HL-60 (cell line): ENCODE measurements around the gene COL21A1.

Experiments used
- DNase-seq, 2 experiments: peaks; one replicate each; pipeline ENCODE4 v3.0.0-alpha.2; 2010 to 2020; ENCODE audit warnings: low read depth in 1 of 2, low spot score in 1 of 2
- H3K27ac ChIP-seq: fragments of 250-450 bp; sonication (Bioruptor Pico); replicated peaks from 2 replicates; pipeline ENCODE4 v1.5.1; 2020; ENCODE audit warnings: mild to moderate bottlenecking, moderate library complexity
- H3K27me3 ChIP-seq: fragments of 250-450 bp; sonication (Bioruptor Pico); 2 replicates; pipeline ENCODE4 v1.5.1; 2021; ENCODE audit warnings: mild to moderate bottlenecking, moderate library complexity; ENCODE audit not compliant: insufficient read depth, poor library complexity, severe bottlenecking
- H3K4me3 ChIP-seq: replicated peaks from 2 replicates; pipeline ENCODE4 v1.5.1; 2011; ENCODE audit warnings: mild to moderate bottlenecking, control low read depth, low read length; ENCODE audit not compliant: insufficient read depth
- GABPA ChIP-seq: IDR thresholded peaks from 2 replicates; pipeline ENCODE4 v1.6.1; 2012; ENCODE audit warnings: low read depth
- POLR2AphosphoS5 ChIP-seq: IDR thresholded peaks from 2 replicates; pipeline ENCODE4 v1.6.1; 2012; ENCODE audit warnings: low read depth
- SPI1 ChIP-seq: IDR thresholded peaks from 2 replicates; pipeline ENCODE4 v1.6.1; 2012; ENCODE audit warnings: low read depth, mild to moderate bottlenecking, borderline replicate concordance
- TF ChIP-seq, protein P1 (sequence below): IDR thresholded peaks from 2 replicates; pipeline ENCODE4 v1.6.1; 2012; ENCODE audit warnings: low read depth; ENCODE audit not compliant: insufficient replicate concordance
- TF ChIP-seq, protein P2 (sequence below): IDR thresholded peaks from one replicate; pipeline ENCODE4 v1.5.1; 2011; ENCODE audit warnings: low read length, control low read depth, inconsistent platforms; ENCODE audit not compliant: insufficient read depth

The COL21A1 gene

DNA sequence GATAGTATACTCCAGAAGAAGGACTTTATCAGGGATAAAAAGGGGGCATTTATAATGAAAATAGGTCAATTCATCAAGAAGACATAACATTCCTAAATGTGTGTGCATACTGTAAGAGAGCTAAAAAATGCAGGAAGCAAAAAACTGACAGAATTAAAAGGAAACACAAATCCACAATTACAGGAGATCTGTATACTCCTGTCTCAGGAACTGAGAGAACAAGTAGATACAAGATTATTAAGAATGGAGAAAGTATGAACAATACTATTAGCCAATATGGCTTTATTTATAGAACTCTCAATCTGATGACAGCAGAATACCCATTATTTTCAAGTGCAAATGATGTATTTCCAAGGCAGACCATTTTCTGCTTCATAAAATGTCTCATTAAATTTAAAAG lies 204.3 kb downstream of the COL21A1 start:
- no peak overlapping the region for H3K4me3 ChIP-seq
- DNase-seq = no peak
- TF ChIP-seq, protein P1, sequence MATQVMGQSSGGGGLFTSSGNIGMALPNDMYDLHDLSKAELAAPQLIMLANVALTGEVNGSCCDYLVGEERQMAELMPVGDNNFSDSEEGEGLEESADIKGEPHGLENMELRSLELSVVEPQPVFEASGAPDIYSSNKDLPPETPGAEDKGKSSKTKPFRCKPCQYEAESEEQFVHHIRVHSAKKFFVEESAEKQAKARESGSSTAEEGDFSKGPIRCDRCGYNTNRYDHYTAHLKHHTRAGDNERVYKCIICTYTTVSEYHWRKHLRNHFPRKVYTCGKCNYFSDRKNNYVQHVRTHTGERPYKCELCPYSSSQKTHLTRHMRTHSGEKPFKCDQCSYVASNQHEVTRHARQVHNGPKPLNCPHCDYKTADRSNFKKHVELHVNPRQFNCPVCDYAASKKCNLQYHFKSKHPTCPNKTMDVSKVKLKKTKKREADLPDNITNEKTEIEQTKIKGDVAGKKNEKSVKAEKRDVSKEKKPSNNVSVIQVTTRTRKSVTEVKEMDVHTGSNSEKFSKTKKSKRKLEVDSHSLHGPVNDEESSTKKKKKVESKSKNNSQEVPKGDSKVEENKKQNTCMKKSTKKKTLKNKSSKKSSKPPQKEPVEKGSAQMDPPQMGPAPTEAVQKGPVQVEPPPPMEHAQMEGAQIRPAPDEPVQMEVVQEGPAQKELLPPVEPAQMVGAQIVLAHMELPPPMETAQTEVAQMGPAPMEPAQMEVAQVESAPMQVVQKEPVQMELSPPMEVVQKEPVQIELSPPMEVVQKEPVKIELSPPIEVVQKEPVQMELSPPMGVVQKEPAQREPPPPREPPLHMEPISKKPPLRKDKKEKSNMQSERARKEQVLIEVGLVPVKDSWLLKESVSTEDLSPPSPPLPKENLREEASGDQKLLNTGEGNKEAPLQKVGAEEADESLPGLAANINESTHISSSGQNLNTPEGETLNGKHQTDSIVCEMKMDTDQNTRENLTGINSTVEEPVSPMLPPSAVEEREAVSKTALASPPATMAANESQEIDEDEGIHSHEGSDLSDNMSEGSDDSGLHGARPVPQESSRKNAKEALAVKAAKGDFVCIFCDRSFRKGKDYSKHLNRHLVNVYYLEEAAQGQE = no peak
- TF ChIP-seq POLR2AphosphoS5 (no peak), SPI1 (no peak), GABPA (no peak)
- TF ChIP-seq, protein P2, sequence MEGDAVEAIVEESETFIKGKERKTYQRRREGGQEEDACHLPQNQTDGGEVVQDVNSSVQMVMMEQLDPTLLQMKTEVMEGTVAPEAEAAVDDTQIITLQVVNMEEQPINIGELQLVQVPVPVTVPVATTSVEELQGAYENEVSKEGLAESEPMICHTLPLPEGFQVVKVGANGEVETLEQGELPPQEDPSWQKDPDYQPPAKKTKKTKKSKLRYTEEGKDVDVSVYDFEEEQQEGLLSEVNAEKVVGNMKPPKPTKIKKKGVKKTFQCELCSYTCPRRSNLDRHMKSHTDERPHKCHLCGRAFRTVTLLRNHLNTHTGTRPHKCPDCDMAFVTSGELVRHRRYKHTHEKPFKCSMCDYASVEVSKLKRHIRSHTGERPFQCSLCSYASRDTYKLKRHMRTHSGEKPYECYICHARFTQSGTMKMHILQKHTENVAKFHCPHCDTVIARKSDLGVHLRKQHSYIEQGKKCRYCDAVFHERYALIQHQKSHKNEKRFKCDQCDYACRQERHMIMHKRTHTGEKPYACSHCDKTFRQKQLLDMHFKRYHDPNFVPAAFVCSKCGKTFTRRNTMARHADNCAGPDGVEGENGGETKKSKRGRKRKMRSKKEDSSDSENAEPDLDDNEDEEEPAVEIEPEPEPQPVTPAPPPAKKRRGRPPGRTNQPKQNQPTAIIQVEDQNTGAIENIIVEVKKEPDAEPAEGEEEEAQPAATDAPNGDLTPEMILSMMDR = no peak
- H3K27ac ChIP-seq = no peak overlapping the region
- H3K27me3 ChIP-seq = no peaks in the 10 kb centered on the region

DNA sequence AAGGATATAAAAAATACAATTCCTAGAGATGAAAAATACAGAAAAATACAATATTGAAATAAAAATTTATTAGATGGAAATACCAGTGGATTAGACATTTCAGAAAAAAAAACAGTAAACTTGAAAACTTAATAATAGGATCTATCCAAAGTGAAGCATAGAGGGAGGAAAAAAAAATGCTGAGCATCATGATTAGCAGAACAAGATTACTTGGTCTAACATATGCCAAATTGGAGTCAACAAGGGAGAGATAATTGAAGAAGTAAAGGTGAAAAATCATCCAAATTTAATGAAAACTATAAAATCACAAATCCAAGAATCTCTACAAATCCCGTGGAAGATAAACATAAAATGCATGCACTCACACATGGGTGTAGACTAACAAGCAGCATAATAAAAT lies 205.8 kb downstream of the COL21A1 start:
- no peak for DNase-seq
- Histone ChIP-seq H3K4me3 (no peak overlapping the region), H3K27me3 (no peaks in the 10 kb centered on the region), H3K27ac (no peak overlapping the region)
- TF ChIP-seq, protein P2 = no peak
- TF ChIP-seq, protein P1 = no peak
- TF ChIP-seq POLR2AphosphoS5 = no peak
- TF ChIP-seq GABPA = no peak
- no peak for TF ChIP-seq SPI1

DNA sequence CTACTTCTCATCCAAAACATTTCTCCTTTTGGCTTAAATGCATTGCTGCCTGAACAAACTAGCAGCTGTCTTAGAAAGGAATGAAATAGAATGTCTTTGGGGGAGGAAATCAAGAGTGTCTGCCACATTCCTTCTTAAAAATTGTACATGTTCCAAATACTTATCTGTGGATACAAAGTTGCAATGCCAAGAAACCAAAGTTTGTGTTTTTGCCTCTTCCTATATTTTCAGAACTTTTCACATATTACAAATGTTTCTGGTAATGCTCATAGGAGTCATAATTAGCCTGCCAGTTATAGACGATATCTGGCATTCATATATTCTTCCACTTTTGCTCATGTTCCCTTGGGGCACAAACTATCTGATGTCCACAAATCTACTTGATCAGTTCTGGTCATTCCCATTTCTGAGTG lies 206.5 kb downstream of the COL21A1 start:
- TF ChIP-seq, protein P1 = no peak
- TF ChIP-seq SPI1 = no peak
- TF ChIP-seq, protein P2 = no peak
- H3K27ac ChIP-seq = no peak overlapping the region
- H3K27me3 ChIP-seq = peaks cover 3% of the 10 kb centered on the region
- no peak for DNase-seq
- H3K4me3 ChIP-seq = no peak overlapping the region
